ENCODE data around the gene PRSS27. TPM values are rescaled to one million over a fixed set of nuclear protein-coding genes. Genes with fewer than 3 reads are reported as not detected.
"Not testable (repeated sequence)": the region's sequence is repeated elsewhere in the genome, so short reads cannot be mapped to it uniquely, and the experiment has no call there.

PRSS27 gene
- total RNA-seq, 1 donor from 2014 or later: 1.6 TPM

DNA sequence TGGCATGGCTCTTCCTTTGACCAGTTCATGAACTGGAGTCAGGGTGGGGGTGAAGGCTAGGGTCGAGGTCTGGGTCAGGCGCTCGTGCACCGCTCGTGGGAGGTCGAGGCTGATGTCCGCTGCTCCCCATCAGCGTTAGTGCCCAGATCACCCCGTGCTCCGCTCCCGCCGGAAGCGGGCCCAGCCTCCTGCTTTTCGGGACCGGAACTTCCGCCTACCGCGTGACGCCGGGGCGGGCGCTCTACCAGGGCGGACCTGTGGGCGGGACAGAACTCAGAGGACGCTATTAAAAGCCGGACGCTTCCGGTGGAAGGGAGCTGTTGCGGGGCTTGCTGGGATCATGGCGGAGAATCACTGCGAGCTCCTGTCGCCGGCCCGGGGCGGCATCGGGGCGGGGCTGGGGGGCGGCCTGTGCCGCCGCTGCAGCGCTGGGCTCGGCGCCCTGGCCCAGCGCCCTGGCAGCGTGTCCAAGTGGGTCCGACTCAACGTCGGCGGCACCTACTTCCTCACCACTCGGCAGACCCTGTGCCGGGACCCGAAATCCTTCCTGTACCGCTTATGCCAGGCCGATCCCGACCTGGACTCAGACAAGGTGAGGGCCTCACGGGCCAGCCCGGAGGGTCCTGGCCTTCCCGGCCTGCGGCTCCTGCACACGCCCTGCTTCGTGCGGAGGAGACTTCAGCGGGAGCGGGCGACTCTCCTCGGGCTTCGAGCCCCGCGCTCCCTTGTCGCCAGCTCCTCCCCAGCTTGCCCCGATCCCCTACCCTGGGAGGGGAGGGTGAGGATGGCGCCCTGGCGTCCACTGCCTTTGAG is 37.6 kb downstream of the PRSS27 start, which contains the start of gene KCTD5:
TSS of gene KCTD5 (plus strand) at position 315 of the 813 bp plus-strand sequence. CDS start at position 341, 26 bp downstream.
- DNase-seq (ENCODE audit: low spot score in 2 of 2) (peak; percentile 99 to 100), FAIRE-seq (no peak)

DNA sequence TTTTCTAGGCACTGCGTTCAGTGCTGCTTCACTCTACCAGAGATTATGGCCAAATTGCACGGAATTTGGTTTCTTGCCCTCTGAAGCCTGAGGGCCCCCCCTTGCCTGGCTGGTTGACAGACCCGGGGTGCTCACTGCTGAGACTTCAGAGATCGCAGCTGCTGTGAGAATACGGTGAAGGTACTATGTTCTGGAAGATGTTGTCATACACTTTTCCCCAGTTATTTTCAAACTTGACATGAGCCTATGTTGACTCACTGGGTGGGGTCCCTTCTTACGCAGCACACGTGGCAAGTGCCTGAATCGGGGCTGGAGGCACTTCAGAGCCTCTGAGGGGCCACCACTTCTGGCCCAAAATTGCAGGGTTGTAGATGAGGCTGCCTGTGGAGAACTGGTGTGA is 39.7 kb downstream of the PRSS27 start:
- FAIRE-seq; DNase-seq (ENCODE audit: low spot score in 2 of 2): not testable (repeated sequence)

DNA sequence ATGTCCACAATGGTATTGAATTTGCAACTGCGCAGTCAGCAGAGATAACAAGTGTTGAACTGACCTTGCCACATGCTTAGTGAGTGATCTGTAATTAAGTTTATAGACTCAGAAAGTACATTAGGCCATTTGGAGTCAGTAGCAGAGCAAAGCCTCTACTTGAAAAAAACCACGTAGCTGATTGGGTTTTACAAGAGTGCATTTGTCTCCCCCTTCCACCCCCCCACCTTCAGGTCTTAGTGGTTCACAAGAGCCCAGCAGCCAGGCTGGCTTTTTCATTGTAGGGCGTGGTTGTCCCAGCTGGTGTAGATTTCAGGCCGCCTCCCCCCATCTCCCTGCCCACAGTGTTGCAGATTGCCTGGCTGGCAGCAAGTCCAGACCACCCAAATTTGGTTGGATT is 40.1 kb downstream of the PRSS27 start:
- not testable (repeated sequence) for DNase-seq (ENCODE audit: low spot score in 2 of 2); FAIRE-seq

DNA sequence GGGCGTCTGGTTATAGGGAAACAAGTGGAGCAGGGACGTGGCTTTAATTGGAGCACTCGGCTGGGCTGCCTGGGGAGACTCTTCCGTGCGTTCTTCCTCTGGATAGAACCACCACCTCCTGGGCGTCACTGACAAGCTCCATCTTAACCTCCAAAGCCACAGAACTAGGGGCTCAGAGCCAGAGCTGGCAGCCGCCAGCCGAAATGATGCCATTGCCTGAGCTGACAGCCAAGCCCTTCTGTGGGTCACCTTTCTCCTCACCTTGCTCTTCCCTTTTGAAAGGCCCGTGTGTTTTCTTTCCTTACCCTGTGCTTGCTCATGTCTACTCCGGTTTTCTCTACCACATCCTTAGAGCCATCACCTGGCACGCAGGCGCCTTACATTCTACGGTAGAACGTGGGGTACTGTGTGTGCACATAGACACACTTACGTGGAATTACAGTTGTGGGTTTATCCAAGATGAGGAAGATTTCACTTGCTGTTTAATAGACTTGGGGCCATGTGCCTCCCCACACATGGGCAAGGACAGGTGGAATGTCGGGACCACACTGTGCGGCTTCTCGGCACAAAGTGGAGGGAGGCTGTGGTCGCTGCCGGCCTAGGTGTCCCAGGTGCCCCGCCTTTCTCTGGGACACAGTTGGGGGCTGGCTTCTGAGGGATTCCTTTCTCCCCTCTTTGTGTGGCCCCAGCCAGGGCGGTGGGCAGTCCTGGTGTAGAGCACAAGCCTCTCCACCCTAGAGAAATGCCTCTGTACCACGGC is 41.6 kb downstream of the PRSS27 start:
- not testable (repeated sequence) for FAIRE-seq; DNase-seq (ENCODE audit: low spot score in 2 of 2)

DNA sequence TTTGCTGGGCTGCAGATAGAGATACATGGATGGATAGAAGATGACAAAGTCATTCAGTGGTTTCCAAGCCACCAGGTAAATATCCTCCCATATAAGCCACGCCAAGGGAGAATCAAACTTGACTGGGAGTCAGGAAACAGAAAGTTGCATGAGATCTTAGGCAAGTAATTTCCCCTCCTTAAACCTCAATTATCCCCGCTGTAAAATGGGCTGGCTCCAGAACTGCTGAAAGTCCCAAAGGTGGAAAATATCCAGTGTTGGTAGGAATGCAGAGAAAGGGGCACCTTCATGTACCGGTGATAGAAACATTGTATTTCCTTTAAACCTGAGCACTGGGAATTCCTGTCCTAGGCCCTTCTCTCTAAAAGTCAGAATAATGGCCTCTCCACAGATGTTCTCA is 43.1 kb downstream of the PRSS27 start:
- not testable (repeated sequence) for DNase-seq (ENCODE audit: low spot score in 2 of 2); FAIRE-seq

DNA sequence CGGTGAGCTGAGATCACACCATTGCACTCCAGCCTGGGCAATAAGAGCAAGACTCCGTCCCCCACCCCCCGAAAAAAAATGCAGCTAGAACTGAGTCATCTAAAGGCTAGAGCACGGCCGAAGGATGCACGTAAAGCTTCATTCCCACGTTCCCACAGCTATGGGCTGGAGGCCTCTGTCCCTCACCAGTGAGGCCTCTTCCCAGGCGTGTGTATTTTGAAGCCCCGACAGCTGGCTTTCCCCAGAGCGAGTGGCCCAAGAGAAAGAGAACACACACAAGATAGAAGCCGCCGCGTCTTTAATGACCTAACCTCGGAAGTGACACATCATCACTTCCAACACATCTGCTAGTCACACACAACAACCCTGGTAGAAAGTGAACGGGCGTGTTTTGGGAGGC is 44.3 kb downstream of the PRSS27 start:
- no peak for FAIRE-seq

DNA sequence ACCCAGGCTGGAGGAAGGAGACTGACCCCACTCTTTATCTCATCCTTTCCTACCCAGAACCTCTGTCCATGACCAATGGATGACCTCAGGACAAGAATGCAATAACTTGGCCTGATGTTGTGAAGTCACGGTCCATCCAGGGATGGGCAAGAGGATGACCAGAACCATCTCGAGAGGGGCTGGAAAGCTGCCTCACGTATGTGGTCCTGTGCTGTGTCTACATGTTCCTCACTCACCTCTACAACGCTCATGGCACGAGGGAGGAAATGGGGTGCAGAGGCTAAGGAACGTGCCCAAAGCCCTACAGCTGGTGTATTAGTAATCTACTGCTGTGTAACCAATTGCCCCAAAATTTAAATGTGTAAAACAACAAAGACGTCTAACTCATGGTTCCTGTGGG is 45.0 kb downstream of the PRSS27 start:
- FAIRE-seq: no peak

More for the DNA sequence above, 44.3 kb downstream of the PRSS27 start:
- DNase-seq (ENCODE audit: low spot score in 2 of 2): no peak

DNA sequence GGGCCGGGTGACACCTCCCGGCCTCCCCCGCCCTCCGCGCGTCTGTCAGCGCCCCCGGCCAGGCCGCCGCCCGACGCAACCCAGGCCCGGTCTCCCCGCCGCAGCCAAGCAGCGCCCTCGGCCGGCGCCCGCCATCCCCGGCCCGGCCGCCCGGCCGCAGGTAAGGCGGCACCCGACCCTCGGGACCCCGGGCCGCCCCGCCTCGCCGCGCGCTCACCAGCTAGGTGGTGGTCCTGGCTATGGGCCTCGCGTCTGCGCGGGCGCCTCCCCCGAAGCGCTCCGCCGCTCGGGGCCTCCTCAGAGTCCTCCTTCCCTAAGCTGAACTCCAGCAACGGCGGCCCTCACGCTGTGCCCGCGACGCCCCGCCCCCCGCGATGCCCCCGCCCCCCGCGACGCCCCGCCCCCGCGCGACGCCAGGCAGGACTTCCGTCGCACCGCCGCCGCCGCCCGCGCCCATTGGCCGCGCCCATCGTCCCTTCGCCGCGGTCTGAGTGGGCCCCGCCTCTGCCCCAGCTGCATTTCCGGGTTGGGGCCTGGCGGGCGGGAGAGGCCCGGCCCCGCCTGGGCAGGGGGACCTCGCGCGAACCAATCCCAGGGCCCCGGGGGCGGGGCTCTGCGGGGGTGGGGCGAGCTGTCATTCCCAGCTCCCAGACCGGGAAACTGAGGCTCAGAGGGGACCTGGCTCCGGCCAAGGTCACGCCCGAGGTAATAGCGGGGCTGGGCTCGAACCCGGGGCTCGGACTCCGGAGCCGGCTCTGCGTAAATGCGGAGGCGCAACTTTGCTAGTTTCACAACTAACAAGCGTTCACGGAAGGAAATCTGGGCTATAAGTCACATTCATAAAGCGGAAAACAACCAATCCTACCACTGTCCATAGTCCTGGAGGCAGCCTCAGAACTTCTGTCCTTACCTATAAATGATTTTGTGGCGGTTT is 46.7 kb downstream of the PRSS27 start:
- DNase-seq (ENCODE audit: low spot score in 2 of 2) (peak; percentile 97), FAIRE-seq (no peak)

More for the DNA sequence above, 45.0 kb downstream of the PRSS27 start:
- no peak for DNase-seq (ENCODE audit: low spot score in 2 of 2)

DNA sequence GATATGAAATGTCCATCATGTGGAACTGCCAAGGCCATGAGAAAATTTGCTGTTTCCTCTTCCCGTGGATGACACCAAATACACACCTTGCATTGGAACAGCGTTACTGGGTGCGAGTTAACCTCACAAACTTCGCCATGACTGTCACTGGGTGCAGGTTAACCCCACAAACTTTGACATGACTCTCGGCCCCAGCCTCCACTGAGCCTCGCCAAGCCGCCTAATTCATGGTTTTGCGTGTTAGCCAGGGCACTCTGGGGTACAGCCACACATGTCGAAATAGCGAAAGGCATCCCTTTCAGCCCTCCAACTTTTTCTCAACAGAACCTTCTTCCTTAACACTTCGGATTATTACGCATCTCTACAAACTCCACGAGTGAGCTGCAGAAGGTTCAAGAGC is 48.3 kb downstream of the PRSS27 start:
- DNase-seq (ENCODE audit: low spot score in 2 of 2) (no peak), FAIRE-seq (no peak)

DNA sequence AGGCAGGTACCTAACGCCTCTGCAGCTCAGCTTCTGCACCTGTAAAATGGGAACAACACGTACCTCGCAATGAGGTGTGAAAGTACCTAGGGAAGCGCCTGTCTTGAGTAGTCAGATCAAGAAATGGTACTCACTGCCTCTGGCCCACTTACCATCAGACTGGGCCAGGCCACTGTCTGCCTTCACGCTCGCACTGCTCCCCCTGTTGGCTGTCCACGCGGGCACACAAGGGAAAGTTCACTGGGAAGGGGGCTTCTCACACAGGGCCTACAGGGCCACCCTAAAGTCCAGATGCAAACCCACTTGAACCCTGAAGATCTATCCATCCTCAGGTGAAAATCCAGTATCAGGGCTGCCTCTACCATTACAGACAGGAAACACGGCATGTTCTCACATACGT is 48.8 kb downstream of the PRSS27 start:
- not testable (repeated sequence) for FAIRE-seq; DNase-seq (ENCODE audit: low spot score in 2 of 2)

DNA sequence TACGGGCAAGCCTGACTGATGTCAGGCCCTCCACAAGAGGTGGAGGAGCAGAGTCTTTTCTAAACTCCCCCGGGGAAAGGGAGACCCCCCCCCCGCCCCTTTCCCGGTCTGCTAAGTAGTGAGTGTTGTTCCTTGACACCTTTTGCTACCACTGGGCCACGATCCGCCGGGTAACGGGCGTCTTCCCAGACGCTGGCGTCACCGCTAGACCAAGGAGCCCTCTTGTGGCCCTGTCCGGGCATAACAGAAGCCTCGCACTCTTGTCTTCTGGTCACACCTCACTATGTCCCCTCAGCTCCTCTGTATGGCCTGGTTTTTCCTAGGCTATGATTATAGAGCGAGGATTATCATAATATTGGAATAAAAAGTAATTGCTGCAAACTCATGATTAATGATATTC is 50.0 kb downstream of the PRSS27 start:
- FAIRE-seq; DNase-seq (ENCODE audit: low spot score in 2 of 2): not testable (repeated sequence)

DNA sequence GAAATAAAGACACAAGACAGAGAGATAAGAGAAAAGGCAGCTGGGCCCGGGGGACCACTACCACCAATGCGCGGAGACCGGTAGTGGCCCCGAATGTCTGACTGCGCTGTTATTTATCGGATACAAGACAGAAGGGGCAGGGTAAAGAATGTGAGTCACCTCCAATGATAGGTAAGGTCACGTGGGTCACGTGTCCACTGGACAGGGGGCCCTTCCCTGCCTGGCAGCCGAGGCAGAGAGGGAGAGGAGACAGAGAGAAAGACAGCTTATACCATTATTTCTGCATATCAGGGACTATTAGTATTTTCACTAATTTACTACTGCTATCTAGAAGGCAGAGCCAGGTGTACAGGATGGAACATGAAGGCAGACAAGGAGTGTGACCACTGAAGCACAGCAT is 50.4 kb downstream of the PRSS27 start:
- not testable (repeated sequence) for DNase-seq (ENCODE audit: low spot score in 2 of 2); FAIRE-seq

DNA sequence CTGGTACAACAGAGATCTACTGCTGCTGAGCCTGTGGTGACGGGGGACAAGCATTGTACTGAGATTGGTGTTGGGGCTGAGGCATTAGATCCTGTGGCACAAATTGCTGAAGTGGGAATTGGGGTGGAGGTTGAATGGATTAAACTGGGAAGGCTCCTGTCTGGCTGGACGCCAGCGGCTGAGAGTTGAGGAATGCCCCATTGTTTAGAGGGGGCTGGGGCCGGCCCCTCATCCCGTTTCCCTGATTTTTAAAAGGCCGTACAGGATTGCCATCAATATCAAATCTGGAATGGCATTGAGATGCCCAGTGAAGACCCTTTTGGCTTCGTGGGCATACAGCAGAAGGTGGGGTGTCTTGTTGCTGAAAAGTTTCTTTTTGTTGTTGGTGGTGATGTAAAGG is 53.4 kb downstream of the PRSS27 start:
- DNase-seq (ENCODE audit: low spot score in 2 of 2); FAIRE-seq: not testable (repeated sequence)

DNA sequence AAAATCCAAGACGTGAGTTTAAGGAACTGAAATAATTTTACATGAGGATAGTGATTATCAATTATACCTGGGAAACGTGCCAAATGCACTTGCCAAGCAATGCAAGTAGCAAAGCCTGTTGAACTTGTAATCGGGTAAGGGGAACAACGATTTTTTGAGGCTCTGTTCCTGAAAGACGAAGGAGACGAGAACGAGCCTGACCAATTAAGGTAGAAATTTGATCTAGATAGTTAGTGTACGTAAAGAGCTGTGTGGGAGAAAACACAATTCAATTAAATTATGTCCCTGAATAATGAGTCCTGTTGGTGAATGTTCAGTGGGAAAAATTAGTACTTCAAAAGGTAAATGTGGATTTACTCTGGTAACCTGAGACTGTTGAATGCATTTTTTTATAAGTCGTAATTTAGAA is 55.4 kb downstream of the PRSS27 start:
- FAIRE-seq (no peak), DNase-seq (ENCODE audit: low spot score in 2 of 2) (no peak)

DNA sequence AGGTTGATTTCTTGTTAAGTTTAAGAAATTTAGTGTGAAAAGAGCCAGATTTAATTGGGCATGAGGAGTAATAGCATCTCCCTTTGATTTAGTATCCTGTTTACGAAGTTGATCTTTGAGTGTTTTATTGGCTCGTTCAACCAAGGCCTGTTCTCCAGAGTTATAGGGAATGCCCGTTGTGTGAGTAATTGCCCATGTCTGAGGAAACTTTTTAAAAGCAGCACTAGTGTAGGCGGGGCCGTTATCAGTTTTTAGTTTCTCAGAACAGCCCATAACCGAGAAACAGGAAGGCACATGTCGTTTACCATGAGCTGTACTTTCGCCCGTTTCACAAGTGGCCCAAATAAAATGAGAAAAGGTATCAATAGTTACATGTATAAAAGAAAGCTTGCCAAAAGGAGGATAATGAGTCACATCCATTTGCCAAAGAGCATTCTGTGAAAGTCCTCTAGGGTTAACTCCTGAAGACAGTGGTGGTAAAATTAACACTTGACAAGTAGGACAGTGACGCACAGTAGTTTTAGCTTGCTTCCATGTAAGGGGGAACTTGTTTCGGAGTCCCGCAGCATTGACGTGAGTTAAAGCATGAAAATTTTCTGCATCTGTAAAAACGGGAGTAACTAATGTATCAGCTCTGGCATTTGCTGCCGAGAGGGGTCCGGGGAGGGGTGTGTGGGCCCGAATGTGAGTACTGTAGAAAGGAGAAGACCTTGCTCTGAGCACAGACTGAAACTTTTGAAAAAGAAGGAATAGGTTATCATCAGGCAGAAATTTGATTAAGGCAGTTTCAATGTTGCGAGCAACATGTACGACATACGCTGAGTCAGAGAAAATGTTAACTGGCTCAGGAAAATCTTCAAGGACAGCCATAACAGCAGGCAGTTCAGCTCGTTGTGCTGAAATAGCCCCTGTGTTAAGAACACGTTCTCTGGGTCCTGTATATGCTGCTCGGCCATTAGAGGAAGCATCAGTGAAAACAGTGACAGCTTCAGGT is 56.2 kb downstream of the PRSS27 start:
- FAIRE-seq: no peak

More for the DNA sequence above, 56.2 kb downstream of the PRSS27 start:
- DNase-seq (ENCODE audit: low spot score in 2 of 2): no peak

All from frontal cortex (tissue), 4 donors.